ENCODE measurements around the gene RAD51B. TPM values are rescaled to one million over a fixed set of nuclear protein-coding genes. Genes with fewer than 3 reads are reported as not detected.
A peak's percentile ranks its signal among the peaks of the same experiment; 100 is the strongest.

The RAD51B gene
- total RNA-seq, 1 experiment from 2014 or later: 14.2 TPM

GRCh38 chr14:68585690-68586089, 766.1 kb downstream of the RAD51B start:
- H3K4me3 Mint-ChIP-seq: no peak overlapping the region
- H3K4me1 Mint-ChIP-seq: peaks cover 50% of the 10 kb centered on the region

GRCh38 chr14:68586896-68587751, 767.5 kb downstream of the RAD51B start:
- no peak overlapping the region for H3K4me3 Mint-ChIP-seq
- no peaks in the 10 kb centered on the region; the same call in 1 of the 2 replicates for H3K27me3 Mint-ChIP-seq (ENCODE audit: low read depth)
- ATAC-seq (peak; percentile 58), DNase-seq (ENCODE audit: low spot score) (no peak)
- H3K27ac Mint-ChIP-seq: peak overlapping the region; percentile 69; the same call in 1 of the 2 replicates
- H3K36me3 Mint-ChIP-seq: peaks cover 2% of the 10 kb centered on the region; the same call in 1 of the 2 replicates
- peaks cover 50% of the 10 kb centered on the region for H3K4me1 Mint-ChIP-seq
- ChIA-PET CTCF (interaction anchor here (0.7 to 2.5 kb wide), 9 partner anchors 8 to 238 kb away, joined by 3 to 8 read pairs (median 5); no protein-coding TSS in a partner anchor), POLR2A (interaction anchor here (1.4 kb wide), 1 partner anchor 206 kb away, joined by 4 read pairs; the partner anchor contains the start of gene ZFP36L1)
- peaks cover 7% of the 10 kb centered on the region; the same call in 1 of the 2 replicates for H3K9me3 Mint-ChIP-seq
- TF ChIP-seq ZSCAN18 (CRISPR knock-in tag; IDR thresholded peaks at IDR 0.05) (no peak), ATF2 (CRISPR knock-in tag; IDR thresholded peaks at IDR 0.05; ENCODE audit: borderline replicate concordance, low read depth) (no peak), ARID4B (CRISPR knock-in tag; IDR thresholded peaks at IDR 0.05; ENCODE audit: borderline replicate concordance) (no peak), CTCF (IDR thresholded peaks at IDR 0.05) (no peak), NFE2L1 (CRISPR knock-in tag; IDR thresholded peaks at IDR 0.05) (no peak), CREM (CRISPR knock-in tag; IDR thresholded peaks at IDR 0.05) (no peak), MLX (CRISPR knock-in tag; IDR thresholded peaks at IDR 0.05) (no peak), FOXP1 (CRISPR knock-in tag; IDR thresholded peaks at IDR 0.05; ENCODE audit: borderline replicate concordance) (no peak)

More at GRCh38 chr14:68585690-68586089, 766.1 kb downstream of the RAD51B start:
- H3K36me3 Mint-ChIP-seq: peaks cover 5% of the 10 kb centered on the region; the same call in 1 of the 2 replicates
- POLR2A ChIA-PET: no interaction called here
- ATAC-seq: no peak
- peaks cover 14% of the 10 kb centered on the region for H3K9me3 Mint-ChIP-seq
- no peaks in the 10 kb centered on the region; the same call in 1 of the 2 replicates for H3K27me3 Mint-ChIP-seq (ENCODE audit: low read depth)
- H3K27ac Mint-ChIP-seq: no peak overlapping the region
- TF ChIP-seq IRF1 (CRISPR knock-in tag; IDR thresholded peaks at IDR 0.05): no peak
- TF ChIP-seq ZNF512 (CRISPR knock-in tag; IDR thresholded peaks at IDR 0.05; ENCODE audit: borderline replicate concordance): no peak
- no peak for TF ChIP-seq ZSCAN18 (CRISPR knock-in tag; IDR thresholded peaks at IDR 0.05)
- no peak for TF ChIP-seq ZNF671 (CRISPR knock-in tag; IDR thresholded peaks at IDR 0.05)
- CTCF ChIA-PET: no interaction called here
- DNase-seq (ENCODE audit: low spot score): no peak
